Nucleus accumbens (tissue), 56 donors: ENCODE measurements around the gene DZIP3.
"Not testable (repeated sequence)": the region's sequence is repeated elsewhere in the genome, so short reads cannot be mapped to it uniquely, and the experiment has no call there.

ENCODE experiments used
- DNase-seq, 56 donors: peaks; one replicate each; lab custom pipeline; 2025; lab: John Stamatoyannopoulos, UW

Gene DZIP3

DNA sequence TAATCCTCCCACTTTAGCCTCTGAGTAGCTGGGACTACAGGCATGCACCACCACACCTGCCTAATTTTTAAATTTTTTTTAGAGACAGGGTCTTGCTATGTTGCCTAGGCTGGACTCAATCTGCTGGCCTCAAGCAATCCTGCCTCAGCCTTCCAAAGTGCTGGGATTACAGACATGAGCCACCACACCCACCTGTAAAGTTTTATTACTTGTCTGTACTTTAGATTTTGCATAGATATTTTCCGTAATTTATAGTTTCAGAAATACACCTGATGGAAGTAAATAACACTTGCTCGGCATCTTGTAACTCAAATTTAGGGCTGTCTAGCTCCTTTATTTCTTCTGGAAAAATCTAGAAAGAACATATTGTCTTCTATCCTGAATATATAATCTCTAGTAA lies 5.8 kb downstream of the DZIP3 start:
- DNase-seq = no peak

DNA sequence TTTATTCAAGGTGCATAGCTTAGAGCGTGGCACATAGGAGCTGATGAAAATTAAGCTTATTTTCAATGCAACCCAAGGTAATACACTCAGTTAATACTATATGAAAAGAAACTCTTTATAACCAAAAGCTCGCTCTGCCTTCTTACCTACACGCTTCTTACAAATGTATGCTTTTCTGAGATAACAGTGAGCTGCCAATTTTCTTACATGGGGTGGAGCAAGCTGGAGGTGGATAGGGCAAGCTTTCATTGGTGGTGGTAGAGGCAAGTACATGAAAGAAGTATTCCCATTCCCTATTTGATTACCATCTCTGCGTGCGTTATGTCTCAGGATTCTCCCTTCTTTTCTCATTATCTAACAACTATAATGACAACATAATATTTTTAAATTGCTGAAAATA lies 8.9 kb downstream of the DZIP3 start:
- no peak for DNase-seq

GRCh38 chr3:108599677-108600409 lies 10.3 kb downstream of the DZIP3 start:
- no peak for DNase-seq

DNA sequence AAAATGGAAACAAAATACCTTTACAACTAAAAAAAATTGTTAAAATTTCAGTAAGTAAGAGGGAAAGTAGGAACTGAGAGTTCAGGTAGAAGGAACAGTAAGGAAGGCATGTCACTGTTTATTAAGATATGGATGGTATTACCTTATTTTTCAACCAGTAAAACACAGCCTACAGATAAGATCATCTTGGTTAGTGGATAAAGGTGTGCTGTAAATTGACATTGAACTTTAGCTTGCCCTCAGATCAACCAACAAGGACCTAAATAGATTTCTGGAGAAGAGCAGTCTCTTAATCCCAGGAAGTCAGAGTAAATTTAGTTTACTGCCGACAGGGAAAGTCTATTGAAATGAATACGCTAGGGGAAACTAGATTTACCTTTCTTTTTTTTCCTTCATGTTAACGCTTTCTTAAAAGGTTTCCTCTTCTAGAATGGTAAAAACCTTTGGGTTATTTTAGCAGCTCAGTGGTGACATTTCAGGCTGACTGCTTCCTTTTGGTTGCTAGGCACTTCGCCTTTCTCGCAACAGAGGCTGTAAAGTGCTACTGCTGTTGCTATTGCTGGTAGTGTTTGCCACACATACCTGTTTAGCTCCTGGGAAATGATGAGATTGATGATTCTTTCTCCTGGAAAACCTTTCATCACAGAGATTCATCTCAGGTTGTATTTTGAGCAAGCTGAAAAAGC lies 12.9 kb downstream of the DZIP3 start:
- peak in 19 of 56 donors; percentile 3 to 66 (median 15) for DNase-seq

DNA sequence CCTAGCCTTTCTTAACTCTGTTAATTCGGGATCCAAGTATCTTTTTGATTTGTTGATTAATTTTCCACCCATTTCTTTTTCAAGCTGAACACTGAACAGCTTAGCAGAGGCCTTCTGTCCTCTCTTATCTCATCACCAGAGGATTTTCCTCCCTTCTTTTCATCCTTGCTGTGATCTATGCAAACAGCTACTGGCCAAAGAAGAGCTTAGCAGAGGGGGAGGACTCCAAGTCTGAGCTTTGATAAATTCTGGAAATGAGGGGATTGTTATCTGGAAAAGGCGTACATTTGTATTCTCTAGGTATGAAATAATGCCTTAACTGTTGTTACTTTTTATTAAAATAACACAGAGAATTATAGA lies 13.4 kb downstream of the DZIP3 start:
- DNase-seq = no peak

DNA sequence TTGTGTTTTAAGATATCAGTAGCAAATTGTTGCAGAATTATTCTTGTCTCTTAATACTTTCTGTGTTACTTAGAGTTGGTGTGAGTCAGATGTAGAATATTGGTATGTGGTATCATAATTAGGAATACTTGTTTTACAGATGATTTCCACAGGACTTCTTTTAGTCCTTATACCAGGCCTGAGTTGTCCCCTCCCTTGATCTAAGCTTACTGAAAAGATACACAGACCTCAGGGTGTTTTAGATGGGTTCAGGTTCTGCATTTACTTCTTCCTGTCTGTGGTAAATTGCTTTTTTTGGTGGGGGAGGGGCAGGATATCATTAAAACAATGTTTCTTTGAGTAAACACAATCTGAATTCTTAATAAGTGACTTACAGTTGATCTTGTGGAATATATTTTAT lies 14.2 kb downstream of the DZIP3 start:
- DNase-seq = no peak

- DNase-seq = no peak
These were observed 15.5 kb downstream of the DZIP3 start for GRCh38 chr3:108605028-108605427.

- no peak for DNase-seq
These were observed 16.0 kb downstream of the DZIP3 start for GRCh38 chr3:108605491-108605890.

GRCh38 chr3:108608750-108609149 lies 19.2 kb downstream of the DZIP3 start:
- DNase-seq = no peak

DNA sequence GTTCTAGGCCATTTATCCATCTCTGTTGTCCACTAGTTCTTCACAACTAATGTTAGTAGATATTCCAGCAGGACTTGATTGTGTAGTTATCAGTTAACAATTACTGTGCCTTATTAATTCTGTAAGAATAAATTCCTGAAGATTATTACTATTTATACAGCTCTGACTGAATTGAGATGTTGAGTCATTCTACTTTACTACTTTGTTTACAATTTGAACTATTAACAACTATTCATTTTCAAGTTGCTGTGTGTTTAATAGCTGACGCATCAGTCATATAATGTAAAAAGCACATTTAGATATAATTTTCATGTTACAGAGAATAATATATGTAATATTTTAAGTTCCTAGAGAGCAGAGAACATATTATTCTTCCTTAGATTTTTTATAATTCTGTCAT lies 21.1 kb downstream of the DZIP3 start:
- no peak for DNase-seq

GRCh38 chr3:108616090-108616489 lies 26.6 kb downstream of the DZIP3 start:
- DNase-seq = not testable (repeated sequence)

DNA sequence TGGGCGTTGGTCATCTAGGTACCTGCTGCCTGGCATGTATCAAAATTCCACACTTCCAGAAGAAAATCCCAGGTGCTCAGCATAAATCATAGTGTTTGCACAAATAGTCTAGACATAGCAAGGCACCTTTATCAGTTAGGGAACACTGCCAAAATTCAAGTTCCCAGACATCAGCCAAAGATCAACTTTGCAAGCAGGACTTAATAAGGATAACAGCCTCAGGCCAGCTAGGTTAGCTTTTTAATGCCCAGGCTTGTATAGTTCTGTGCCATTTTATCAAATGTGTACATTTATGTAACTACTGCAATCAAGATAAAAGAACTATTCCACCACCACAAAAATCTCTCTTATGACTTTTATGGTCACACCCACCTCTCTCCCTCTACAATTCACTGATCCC lies 30.7 kb downstream of the DZIP3 start:
- DNase-seq = no peak

- no peak for DNase-seq
These were observed 34.0 kb downstream of the DZIP3 start for GRCh38 chr3:108623504-108623903.

DNA sequence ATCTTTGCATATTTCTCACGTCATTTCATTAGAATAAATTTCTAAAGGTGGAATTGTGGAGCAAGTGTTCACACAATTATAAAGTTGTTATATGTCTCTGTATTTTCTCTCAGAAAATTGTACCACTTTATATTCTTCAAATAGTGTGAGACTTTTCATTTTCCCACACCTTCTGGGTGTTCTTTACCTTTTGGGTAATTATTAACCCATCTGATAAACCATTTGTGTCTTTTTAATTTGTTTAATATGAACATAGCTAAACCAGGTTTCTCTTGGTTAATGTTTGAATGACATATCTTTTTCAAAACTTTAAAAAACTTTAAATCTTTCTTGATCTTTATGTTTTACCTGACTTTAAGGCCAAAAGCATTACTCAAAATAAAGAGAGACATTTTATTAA lies 40.5 kb downstream of the DZIP3 start:
- DNase-seq = no peak

DNA sequence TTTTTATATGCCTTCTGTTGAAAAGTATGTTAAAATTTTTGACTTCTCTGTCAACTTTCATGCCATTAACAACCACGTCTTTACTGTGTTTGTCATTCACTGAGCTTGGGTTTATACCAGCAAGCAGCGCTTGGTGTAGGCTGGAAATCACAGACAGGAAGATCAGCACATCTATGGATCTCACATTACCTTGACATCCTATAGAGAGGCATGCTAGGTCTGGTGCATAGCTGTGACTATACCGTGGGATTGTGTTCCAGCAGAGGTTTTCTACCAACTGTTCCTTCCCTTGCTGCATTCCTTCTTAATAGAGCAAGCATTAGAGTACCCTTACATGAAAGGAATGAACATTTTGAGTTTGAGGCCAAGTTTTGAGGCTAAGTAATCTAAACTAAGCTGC lies 53.0 kb downstream of the DZIP3 start:
- DNase-seq = no peak

DNA sequence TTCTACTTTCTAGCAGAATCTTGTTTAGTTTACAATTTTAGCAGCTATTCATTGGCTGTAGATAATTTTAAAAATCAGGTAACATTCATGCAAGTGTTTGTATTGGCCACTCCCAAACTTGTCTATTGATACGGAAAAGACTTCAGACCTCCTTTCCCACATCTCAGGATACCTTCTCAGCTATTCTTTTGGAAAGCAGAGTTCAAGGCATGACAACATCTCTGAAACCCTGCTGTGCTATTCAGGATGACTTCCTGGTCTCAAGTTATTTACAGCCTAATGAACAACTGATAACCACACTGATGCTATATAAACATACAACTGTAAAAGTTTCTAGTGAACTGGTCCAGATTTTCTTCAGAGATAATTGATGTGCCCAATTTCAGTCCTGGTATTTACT lies 55.8 kb downstream of the DZIP3 start:
- no peak for DNase-seq

GRCh38 chr3:108655664-108656063 lies 66.1 kb downstream of the DZIP3 start:
- DNase-seq = not testable (repeated sequence)

GRCh38 chr3:108661699-108662098 lies 72.2 kb downstream of the DZIP3 start:
- DNase-seq = no peak

DNA sequence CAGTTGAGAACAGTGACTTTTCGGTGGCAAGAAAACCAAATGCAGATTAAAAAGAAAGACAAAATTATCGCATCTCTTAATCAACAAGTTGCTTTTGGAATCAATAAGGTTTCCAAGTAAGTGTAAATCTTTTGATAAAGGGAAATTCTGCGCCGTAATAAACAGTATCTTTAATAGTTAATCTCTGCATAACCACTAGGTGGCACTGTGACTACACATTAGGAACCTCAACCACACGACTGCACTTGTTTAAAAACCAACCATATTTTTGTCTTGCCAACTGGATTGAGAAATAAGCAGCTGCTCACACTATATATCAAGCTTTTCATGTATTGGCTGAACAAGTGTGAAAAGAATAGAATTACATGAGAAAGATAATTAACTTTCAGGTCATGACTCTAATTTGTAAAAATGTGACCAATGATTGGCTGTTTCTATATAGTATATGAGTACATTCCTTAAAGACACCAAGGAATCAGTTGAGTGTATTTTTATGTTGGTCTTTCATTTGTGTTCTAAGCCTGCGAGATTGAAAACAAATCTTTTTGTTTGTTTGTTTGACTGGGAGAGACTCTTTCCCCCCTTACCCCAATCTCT lies 72.7 kb downstream of the DZIP3 start:
- DNase-seq = peak in 3 of 56 donors; percentile 4 to 9 (median 8)

GRCh38 chr3:108664266-108664665 lies 74.7 kb downstream of the DZIP3 start:
- no peak for DNase-seq

DNA sequence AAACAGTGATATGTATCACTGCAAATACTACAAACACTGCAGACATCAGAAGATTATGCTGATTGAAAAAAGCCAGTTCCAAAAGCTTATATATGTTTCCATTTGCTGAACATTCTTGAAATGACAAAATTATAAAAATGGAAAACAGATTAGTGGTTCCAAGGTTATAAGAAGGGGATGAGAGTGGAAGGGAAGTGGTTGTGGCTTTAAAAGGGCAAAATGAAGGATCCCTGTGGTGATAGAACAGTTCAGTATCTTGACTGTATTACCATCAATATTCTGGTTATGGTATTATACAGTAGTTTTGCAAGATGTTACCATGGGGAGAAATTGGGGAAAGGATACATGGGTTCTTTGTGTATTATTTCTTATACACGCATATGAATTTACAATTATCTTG lies 77.8 kb downstream of the DZIP3 start:
- no peak for DNase-seq

GRCh38 chr3:108669208-108669607 lies 79.7 kb downstream of the DZIP3 start:
- no peak for DNase-seq
